OCI-LY1 (cell line): ENCODE measurements around the gene ZC3H15.

Experiments used
- CTCF ChIP-seq: fragments of 200-600 bp; sonication (generic), shearing (Covaris generic); IDR thresholded peaks from 2 replicates; pipeline ENCODE4 v1.5.1; 2017; ENCODE audit warnings: mild to moderate bottlenecking, antibody characterized with exemption, low read length, moderate library complexity, mixed read lengths
- EZH2 ChIP-seq: fragments of 200-600 bp; sonication (generic), shearing (Covaris generic); IDR thresholded peaks from 2 replicates; pipeline ENCODE4 v1.8.0; 2017; ENCODE audit warnings: borderline replicate concordance, mixed run types, mild to moderate bottlenecking, antibody characterized with exemption, low read length, moderate library complexity, mixed read lengths

GRCh38 chr2:186546846-186547245 is 60.8 kb downstream of the ZC3H15 start:
- no peak for TF ChIP-seq CTCF
- TF ChIP-seq EZH2 = no peak
